HepG2 (cell line): ENCODE results near the gene VWA7. TPM values are rescaled to one million over a fixed set of nuclear protein-coding genes. Genes with fewer than 3 reads are reported as not detected.

ENCODE experiments used
- BCL6 ChIP-seq: IDR thresholded peaks from 2 replicates; pipeline ENCODE4 v1.6.1; 2016; ENCODE audit warnings: missing genetic modification reagents, missing compliant biosample characterization
- CCAR2 ChIP-seq: fragments of 200-400 bp; formaldehyde crosslinking; optimal IDR thresholded peaks from 2 replicates; pipeline ENCODE3; 2018; ENCODE audit warnings: low read depth, mild to moderate bottlenecking, low read length, moderate library complexity
- DBP ChIP-seq: sonication (generic); formaldehyde crosslinking; IDR thresholded peaks from 2 replicates; pipeline ENCODE4 v1.4.0; 2020; ENCODE audit warnings: missing genetic modification reagents; ENCODE audit errors: not compliant biosample characterization
- EHMT2 ChIP-seq: fragments of 200-600 bp; sonication (generic); IDR thresholded peaks from 2 replicates; pipeline ENCODE4 v1.7.0; 2017; ENCODE audit warnings: antibody characterized with exemption, low read depth, low read length, borderline replicate concordance
- GABPA ChIP-seq, 2 experiments: IDR thresholded peaks; 2 replicates each; pipeline ENCODE4 v1.6.1; 2011 to 2016; ENCODE audit warnings: low read depth in 2 of 2, low read length in 1 of 2, missing biosample characterization in 1 of 2, missing genetic modification characterization in 1 of 2
- HNF1A ChIP-seq, 2 experiments: sonication (generic) in 1 of 2; formaldehyde crosslinking in 1 of 2; IDR thresholded peaks; 2 replicates each; pipeline versions ENCODE4 v1.4.0 to v1.6.1; 2016 to 2020; ENCODE audit warnings: borderline replicate concordance in 1 of 2, low read depth in 1 of 2, mild to moderate bottlenecking in 1 of 2, missing genetic modification reagents in 1 of 2
- HNRNPH1 ChIP-seq: fragments of 200-400 bp; formaldehyde crosslinking; optimal IDR thresholded peaks from 2 replicates; pipeline ENCODE3; 2017; ENCODE audit warnings: mild to moderate bottlenecking, low read depth, low read length
- HOXA5 ChIP-seq: sonication (generic); formaldehyde crosslinking; IDR thresholded peaks from 2 replicates; pipeline ENCODE4 v1.4.0; 2020; ENCODE audit warnings: missing genetic modification reagents
- ISL2 ChIP-seq: sonication (generic); formaldehyde crosslinking; IDR thresholded peaks from 2 replicates; pipeline ENCODE4 v1.5.0; 2020; ENCODE audit warnings: missing genetic modification reagents
- KAT2B ChIP-seq: fragments of 150-350 bp; IDR thresholded peaks from 2 replicates; pipeline ENCODE4 v1.6.1; 2014; ENCODE audit warnings: low read depth, low read length, borderline replicate concordance
- KMT2B ChIP-seq: IDR thresholded peaks from 2 replicates; pipeline ENCODE4 v1.6.1; 2016; ENCODE audit warnings: missing genetic modification reagents, missing compliant biosample characterization
- MIER3 ChIP-seq: IDR thresholded peaks from 2 replicates; pipeline ENCODE4 v1.6.1; 2016; ENCODE audit warnings: missing compliant biosample characterization, borderline replicate concordance
- NFIC ChIP-seq: IDR thresholded peaks from 2 replicates; pipeline ENCODE4 v1.6.1; 2012; ENCODE audit warnings: mild to moderate bottlenecking, low read length, inconsistent platforms
- SOX13 ChIP-seq, 3 experiments: fragments of 450-650 bp in 1 of 3; sonication (generic) in 1 of 3; formaldehyde crosslinking in 1 of 3; IDR thresholded peaks in 2 of 3; conservative IDR thresholded peaks in 1 of 3; 2 replicates each; pipeline versions ENCODE4 v1.5.0 to v1.6.1; 2016 to 2020; ENCODE audit warnings: antibody characterized with exemption in 1 of 3, mild to moderate bottlenecking in 1 of 3, missing compliant biosample characterization in 1 of 3, missing genetic modification reagents in 1 of 3, moderate library complexity in 1 of 3
- SYNCRIP ChIP-seq: fragments of 200-400 bp; formaldehyde crosslinking; IDR thresholded peaks from 2 replicates; pipeline ENCODE4 v1.6.1; 2018; ENCODE audit warnings: mild to moderate bottlenecking, low read depth, low read length; ENCODE audit not compliant: insufficient read depth
- TBX2 ChIP-seq: sonication (generic); formaldehyde crosslinking; IDR thresholded peaks from 2 replicates; pipeline ENCODE4 v1.5.0; 2020; ENCODE audit warnings: missing genetic modification reagents, mild to moderate bottlenecking, borderline replicate concordance
- TFAP4 ChIP-seq: sonication (generic); IDR thresholded peaks from 2 replicates; pipeline ENCODE4 v1.6.1; 2016; ENCODE audit warnings: low read depth, borderline replicate concordance
- YY1 ChIP-seq: IDR thresholded peaks from 2 replicates; pipeline ENCODE4 v1.6.1; 2011; ENCODE audit warnings: low read length, low read depth, moderate library complexity, mild to moderate bottlenecking; ENCODE audit not compliant: insufficient read depth, insufficient replicate concordance
- ZBTB2 ChIP-seq: sonication (generic); formaldehyde crosslinking; IDR thresholded peaks from 2 replicates; pipeline ENCODE4 v1.8.0; 2022; ENCODE audit warnings: low read depth, missing genetic modification reagents
- ZNF564 ChIP-seq: sonication (generic); formaldehyde crosslinking; IDR thresholded peaks from 2 replicates; pipeline ENCODE4 v1.8.1; 2023; ENCODE audit warnings: mild to moderate bottlenecking, missing genetic modification reagents
- ZNF652 ChIP-seq: IDR thresholded peaks from 2 replicates; pipeline ENCODE4 v1.6.1; 2016; ENCODE audit warnings: low read depth, borderline replicate concordance
- ZNF713 ChIP-seq: sonication (generic); formaldehyde crosslinking; IDR thresholded peaks from 2 replicates; pipeline ENCODE4 v1.4.0; 2020; ENCODE audit warnings: mild to moderate bottlenecking, missing genetic modification reagents
- polyA plus RNA-seq, 8 experiments: library from polyadenylated mRNA; depleted of rRNA in 3 of 8; stranded (reverse) in 7 of 8; unstranded in 1 of 8; fragments of >200 nt; fragmentation: Illumina TruSeq in 4 of 8; extraction: Trizol in 4 of 8; gene quantifications; 2 replicates each; pipeline versions ENCODE4 v1.2.1 to v1.2.3, GENCODE V29; 2011 to 2016; ENCODE audit warnings: low read depth in 4 of 8, missing spikeins in 1 of 8, mixed read lengths in 1 of 8; ENCODE audit not compliant: insufficient read depth in 1 of 8
- total RNA-seq, 5 experiments: library from RNA; depleted of rRNA; stranded (reverse); fragments of >200 nt; fragmentation: Illumina TruSeq; extraction: Trizol; gene quantifications; 2 replicates each; pipeline ENCODE4 v1.2.3, GENCODE V29; 2016; ENCODE audit warnings: low read depth in 1 of 5

The VWA7 gene
- total and polyA plus RNA-seq, 2 of the 13 experiments (the other 11 are each of a cell fraction or from before 2014, with no cell fraction given): 0.86 to 3.3 TPM

- TF ChIP-seq TFAP4 (peak; percentile 72; the same call in 1 of the 2 replicates), CCAR2 (no peak), ZBTB2 (no peak), TBX2 (no peak), HNF1A (IDR thresholded peaks at IDR 0.05; ENCODE audit: low read depth) (no peak), HNF1A (CRISPR knock-in tag; IDR thresholded peaks at IDR 0.05; ENCODE audit: borderline replicate concordance) (no peak), BCL6 (CRISPR knock-in tag) (no peak), SOX13 (IDR thresholded peaks at IDR 0.05) (no peak), SOX13 (CRISPR knock-in tag; conservative IDR thresholded peaks at IDR 0.05 in 1 of 2, IDR thresholded peaks at IDR 0.05 in 1 of 2) (peak in 1 of 2 experiments; percentile 31; a peak in 1 of 4 replicates), DBP (CRISPR knock-in tag) (peak; percentile 38), ZNF564 (CRISPR knock-in tag) (no peak), MIER3 (CRISPR knock-in tag) (no peak; the same call in 1 of the 2 replicates), YY1 (no peak), ZNF713 (no peak), NFIC (no peak), SYNCRIP (no peak), HNRNPH1 (no peak), GABPA (IDR thresholded peaks at IDR 0.05; ENCODE audit: low read depth, low read length) (no peak), GABPA (CRISPR knock-in tag; IDR thresholded peaks at IDR 0.05; ENCODE audit: low read depth) (no peak), EHMT2 (no peak), KMT2B (no peak), KAT2B (no peak), HOXA5 (CRISPR knock-in tag) (0 out of 2 replicates have a peak, but pooled peaks have one; percentile 55), ISL2 (CRISPR knock-in tag) (0 out of 2 replicates have a peak, but pooled peaks have one; percentile 17), ZNF652 (CRISPR knock-in tag) (no peak)
These were observed 1.1 kb upstream of the VWA7 start (continued) for GRCh38 chr6:31778193-31778592.
